HepG2 (cell line): ENCODE data around the gene MUCL3. TPM values are rescaled to one million over a fixed set of nuclear protein-coding genes. Genes with fewer than 3 reads are reported as not detected.

Source experiments
- ATAC-seq: fragments of 200-7000 bp; cut with Tn5 transposase; 3 replicates; pipeline ENCODE4 v1.9.1; 2020; ENCODE audit warnings: mild to moderate bottlenecking, moderate library complexity
- BruUV-seq: library from RNA; stranded (reverse); fragments of 400-500 nt; replicated peaks from 2 replicates; lab custom pipeline; 2021; lab: Mats Ljungman, UMichigan
- CTCF ChIA-PET: fragments of 300-600 bp; formaldehyde crosslinking; extraction: SDS; loops from one replicate; lab custom pipeline; 2021; ENCODE audit warnings: low total read pairs, inconsistent platforms, low intra/inter-chr PET ratio; lab: Yijun Ruan, JAX
- POLR2A ChIA-PET: fragments of 350-600 bp; sonication (Branson Sonifier 250); formaldehyde crosslinking; loops from one replicate; lab custom pipeline; 2020; ENCODE audit warnings: antibody characterized with exemption, inconsistent platforms; lab: Yijun Ruan, JAX
- DNase-seq: peaks from one replicate; pipeline ENCODE4 v3.0.0-alpha.2; 2015; ENCODE audit warnings: low spot score
- FAIRE-seq: peaks from 3 replicates; lab custom pipeline; 2011; peaks lifted over from hg19 to GRCh38; lab: Jason Lieb, UNC
- H2AFZ ChIP-seq: one replicate; pipeline ENCODE4 v1.6.1; 2011; ENCODE audit warnings: low read length, inconsistent platforms
- H3K27ac ChIP-seq: fragments of 300-600 bp; 3 replicates; pipeline ENCODE4 v1.8.0; 2011; ENCODE audit warnings: mixed run types, mild to moderate bottlenecking, mixed read lengths, low read length, inconsistent platforms; ENCODE audit not compliant: insufficient read depth; ENCODE audit errors: extremely low read length
- H3K27me3 ChIP-seq, 2 experiments: fragments of 200-600 bp in 1 of 2; 2 replicates in 1 of 2; 3 replicates in 1 of 2; pipeline versions ENCODE4 v1.6.0 to v1.8.0; 2011; ENCODE audit warnings: low read length in 2 of 2, mild to moderate bottlenecking in 2 of 2, moderate library complexity in 2 of 2, inconsistent platforms in 1 of 2; ENCODE audit not compliant: insufficient read depth in 2 of 2, control insufficient read depth in 1 of 2
- H3K36me3 ChIP-seq, 2 experiments: fragments of 200-600 bp in 1 of 2; replicated peaks in 1 of 2; 2 replicates in 1 of 2; 3 replicates in 1 of 2; pipeline versions ENCODE4 v1.5.1 to v1.8.0; 2011; ENCODE audit warnings: low read length in 2 of 2, inconsistent platforms in 1 of 2; ENCODE audit not compliant: insufficient read depth in 2 of 2, control insufficient read depth in 1 of 2
- H3K4me1 ChIP-seq: 2 replicates; pipeline ENCODE4 v1.5.1; 2012; ENCODE audit warnings: low read length, inconsistent platforms; ENCODE audit not compliant: insufficient read depth
- H3K4me2 ChIP-seq: 2 replicates; pipeline ENCODE4 v1.6.0; 2011; ENCODE audit warnings: low read depth, low read length, inconsistent platforms
- H3K4me3 ChIP-seq, 3 experiments: fragments of 200-600 bp in 1 of 3; sonication (generic), shearing (Covaris generic) in 1 of 3; replicated peaks in 1 of 3; 2 replicates each; pipeline ENCODE4 v1.5.1; 2011 to 2016; ENCODE audit warnings: low read length in 3 of 3, inconsistent platforms in 2 of 3, low read depth in 2 of 3, mild to moderate bottlenecking in 2 of 3, control low read depth in 1 of 3, mixed read lengths in 1 of 3; ENCODE audit not compliant: insufficient read depth in 1 of 3
- H3K79me2 ChIP-seq: one replicate; pipeline ENCODE4 v1.6.1; 2011; ENCODE audit warnings: low read length, inconsistent platforms; ENCODE audit not compliant: insufficient read depth
- H3K9ac ChIP-seq: 2 replicates; pipeline ENCODE4 v1.6.0; 2011; ENCODE audit warnings: mild to moderate bottlenecking, low read depth, low read length, inconsistent platforms; ENCODE audit not compliant: insufficient read depth
- H3K9me3 ChIP-seq: 2 replicates; pipeline ENCODE4 v1.5.1; 2012; ENCODE audit warnings: mild to moderate bottlenecking, low read length
- H4K20me1 ChIP-seq: 2 replicates; pipeline ENCODE4 v1.6.0; 2011; ENCODE audit warnings: inconsistent platforms, mild to moderate bottlenecking, low read length, moderate library complexity; ENCODE audit not compliant: insufficient read depth
- BRCA1 ChIP-seq: sonication (generic); formaldehyde crosslinking; IDR thresholded peaks from 2 replicates; pipeline ENCODE4 v1.4.0; 2020; ENCODE audit warnings: missing genetic modification reagents
- CENPT ChIP-seq: sonication (generic); formaldehyde crosslinking; IDR thresholded peaks from 2 replicates; pipeline ENCODE4 v1.8.0; 2022; ENCODE audit warnings: low read depth, mild to moderate bottlenecking, moderate library complexity, missing genetic modification reagents
- FOXJ3 ChIP-seq: sonication (generic); formaldehyde crosslinking; IDR thresholded peaks from 2 replicates; pipeline ENCODE4 v1.4.0; 2020; ENCODE audit warnings: missing genetic modification reagents, mild to moderate bottlenecking, borderline replicate concordance
- GLMP ChIP-seq: sonication (generic); formaldehyde crosslinking; IDR thresholded peaks from 2 replicates; pipeline ENCODE4 v1.9.0; 2021; ENCODE audit warnings: missing genetic modification reagents, mild to moderate bottlenecking, borderline replicate concordance
- HNRNPUL1 ChIP-seq: fragments of 200-400 bp; formaldehyde crosslinking; IDR thresholded peaks from 2 replicates; pipeline ENCODE4 v1.6.1; 2017; ENCODE audit warnings: low read depth, mild to moderate bottlenecking, low read length, moderate library complexity
- KMT2A ChIP-seq: sonication (generic); formaldehyde crosslinking; IDR thresholded peaks from 2 replicates; pipeline ENCODE4 v1.4.0; 2020; ENCODE audit warnings: missing genetic modification reagents
- PCBP1 ChIP-seq: fragments of 200-400 bp; formaldehyde crosslinking; IDR thresholded peaks from 2 replicates; pipeline ENCODE4 v1.6.1; 2017; ENCODE audit warnings: mild to moderate bottlenecking, low read depth, low read length, borderline replicate concordance
- PRDM15 ChIP-seq: sonication (generic); formaldehyde crosslinking; IDR thresholded peaks from 2 replicates; pipeline ENCODE4 v1.4.0; 2020; ENCODE audit warnings: missing genetic modification reagents
- REPIN1 ChIP-seq: sonication (generic); formaldehyde crosslinking; IDR thresholded peaks from 2 replicates; pipeline ENCODE4 v1.8.0; 2022; ENCODE audit warnings: missing genetic modification reagents, low read depth, mild to moderate bottlenecking, borderline replicate concordance
- SRY ChIP-seq: sonication (generic); formaldehyde crosslinking; IDR thresholded peaks from 2 replicates; pipeline ENCODE4 v1.8.0; 2022; ENCODE audit warnings: mild to moderate bottlenecking, missing genetic modification reagents
- STAG1 ChIP-seq: sonication (generic); formaldehyde crosslinking; IDR thresholded peaks from 2 replicates; pipeline ENCODE4 v1.4.0; 2020; ENCODE audit warnings: missing genetic modification reagents
- ZNF234 ChIP-seq: sonication (generic); formaldehyde crosslinking; conservative IDR thresholded peaks from 2 replicates; pipeline ENCODE4 v1.5.1; 2020; ENCODE audit warnings: mild to moderate bottlenecking, missing genetic modification reagents
- ZNF563 ChIP-seq: sonication (generic); formaldehyde crosslinking; IDR thresholded peaks from 2 replicates; pipeline ENCODE4 v1.8.0; 2022; ENCODE audit warnings: mild to moderate bottlenecking, moderate library complexity, missing genetic modification reagents
- ZNF772 ChIP-seq: sonication (generic); formaldehyde crosslinking; IDR thresholded peaks from 2 replicates; pipeline ENCODE4 v1.5.0; 2020; ENCODE audit warnings: mild to moderate bottlenecking, missing genetic modification reagents
- ZNF781 ChIP-seq: sonication (generic); formaldehyde crosslinking; IDR thresholded peaks from 2 replicates; pipeline ENCODE4 v1.5.1; 2020; ENCODE audit warnings: borderline replicate concordance, mild to moderate bottlenecking, missing genetic modification reagents; ENCODE audit errors: not compliant biosample characterization
- WGBS: methylation state at CpG from one replicate; pipeline ENCODE4 v1.1.6; 2017; ENCODE audit warnings: low lambda C conversion rate; 5-methylcytosine and 5-hydroxymethylcytosine counted together
- in situ Hi-C: cut with HindIII; loops from 2 replicates; pipeline ENCODE4 v1.10.0; 2017; ENCODE audit warnings: low pct_unique_long_range_greater_than_20kb; ENCODE audit not compliant: extremely low pct_ligation_motif_present
- intact Hi-C: fragments of 100-400 bp; cut with micrococcal nuclease; formaldehyde crosslinking; loops from one replicate; pipeline ENCODE4 v1.10.0; 2022; ENCODE audit not compliant: unreplicated experiment
- polyA plus RNA-seq, 8 experiments: library from polyadenylated mRNA; depleted of rRNA in 3 of 8; stranded (reverse) in 7 of 8; unstranded in 1 of 8; fragments of >200 nt; fragmentation: Illumina TruSeq in 4 of 8; extraction: Trizol in 4 of 8; gene quantifications; 2 replicates each; pipeline versions ENCODE4 v1.2.1 to v1.2.3, GENCODE V29; 2011 to 2016; ENCODE audit warnings: low read depth in 4 of 8, missing spikeins in 1 of 8, mixed read lengths in 1 of 8; ENCODE audit not compliant: insufficient read depth in 1 of 8
- total RNA-seq, 5 experiments: library from RNA; depleted of rRNA; stranded (reverse); fragments of >200 nt; fragmentation: Illumina TruSeq; extraction: Trizol; gene quantifications; 2 replicates each; pipeline ENCODE4 v1.2.3, GENCODE V29; 2016; ENCODE audit warnings: low read depth in 1 of 5

The MUCL3 gene
- total and polyA plus RNA-seq, 2 of the 13 experiments (the other 11 are each of a cell fraction or from before 2014, with no cell fraction given) = not detected

- no peak overlapping the region for H3K27ac ChIP-seq
- DNase-seq (no peak), ATAC-seq (no peak), FAIRE-seq (no peak)
- no peaks in the 10 kb centered on the region for H3K36me3 ChIP-seq
- in situ Hi-C loops = no loop called here
- H2AFZ ChIP-seq = no peak overlapping the region
- POLR2A ChIA-PET = no interaction called here
- no peak overlapping the region for H3K4me2 ChIP-seq
- 0% methylated on average over 1 of the region's 1 CpG for WGBS
- no peaks in the 10 kb centered on the region for H3K79me2 ChIP-seq
- no peaks in the 10 kb centered on the region for H4K20me1 ChIP-seq
- H3K27me3 ChIP-seq = 0 out of 5 replicates have a peak, but pooled peaks cover 0 to 9% of the 10 kb centered on the region in 2 experiments
- CTCF ChIA-PET = no interaction called here
- intact Hi-C loops = no loop called here
- no TSS peak for BruUV-seq
- TF ChIP-seq ZNF234 (CRISPR knock-in tag) = no peak
- TF ChIP-seq, all 625 proteins: peak for 0
- Histone ChIP-seq H3K4me1 (peaks cover 7% of the 10 kb centered on the region; the same call in 1 of the 2 replicates), H3K9ac (no peak overlapping the region), H3K9me3 (no peaks in the 10 kb centered on the region), H3K4me3 (no peak overlapping the region)
These were observed 38.4 kb downstream of the MUCL3 start for GRCh38 chr6:30979141-30979540.

- H3K4me3 ChIP-seq = no peak overlapping the region
- intact Hi-C loops = no loop called here
- DNase-seq = no peak
- peaks cover 7% of the 10 kb centered on the region; the same call in 1 of the 2 replicates for H3K4me1 ChIP-seq
- 1% methylated on average over 4 of the region's 4 CpGs for WGBS
- H3K9ac ChIP-seq = no peak overlapping the region
- ATAC-seq = no peak
- no TSS peak for BruUV-seq
- no peaks in the 10 kb centered on the region for H3K9me3 ChIP-seq
- ChIA-PET CTCF (no interaction called here), POLR2A (no interaction called here)
- no peaks in the 10 kb centered on the region for H3K79me2 ChIP-seq
- H3K27me3 ChIP-seq = 0 out of 5 replicates have a peak, but pooled peaks cover 0 to 9% of the 10 kb centered on the region in 2 experiments
- no peak for FAIRE-seq
- no peak overlapping the region for H3K27ac ChIP-seq
- in situ Hi-C loops = no loop called here
- no peak overlapping the region for H2AFZ ChIP-seq
- H4K20me1 ChIP-seq = no peaks in the 10 kb centered on the region
- no peaks in the 10 kb centered on the region for H3K36me3 ChIP-seq
- no peak overlapping the region for H3K4me2 ChIP-seq
- TF ChIP-seq SRY (no peak), PCBP1 (no peak), PRDM15 (CRISPR knock-in tag) (no peak), ZNF781 (CRISPR knock-in tag) (no peak), GLMP (CRISPR knock-in tag) (no peak), CENPT (CRISPR knock-in tag) (no peak), BRCA1 (CRISPR knock-in tag) (no peak), FOXJ3 (CRISPR knock-in tag) (no peak), ZNF772 (CRISPR knock-in tag) (no peak), ZNF563 (CRISPR knock-in tag) (no peak), STAG1 (no peak), HNRNPUL1 (no peak), REPIN1 (no peak), KMT2A (CRISPR knock-in tag) (no peak)
These were observed 38.9 kb downstream of the MUCL3 start for GRCh38 chr6:30979690-30980089.
